Nephron progenitor cell (in vitro differentiated cells): Measurements from ENCODE around the gene MFSD12.

Experiments used
- DNase-seq: peaks from one replicate; pipeline ENCODE4 v3.0.0; 2021
- H3K27ac Mint-ChIP-seq: 2 replicates; pipeline ENCODE4 v1.8.0; 2021; ENCODE audit warnings: mild to moderate bottlenecking, moderate library complexity, mixed read lengths
- H3K27me3 Mint-ChIP-seq: 2 replicates; pipeline ENCODE4 v1.8.0; 2021; ENCODE audit warnings: mild to moderate bottlenecking, low read depth, mixed read lengths; ENCODE audit not compliant: poor library complexity
- H3K36me3 Mint-ChIP-seq: 2 replicates; pipeline ENCODE4 v1.8.0; 2021; ENCODE audit warnings: low read depth, mixed read lengths
- H3K4me1 Mint-ChIP-seq: 2 replicates; pipeline ENCODE4 v1.8.0; 2021; ENCODE audit warnings: mixed read lengths
- H3K4me3 Mint-ChIP-seq: 2 replicates; pipeline ENCODE4 v1.8.0; 2021; ENCODE audit warnings: mild to moderate bottlenecking, moderate library complexity, mixed read lengths
- H3K9me3 Mint-ChIP-seq: 2 replicates; pipeline ENCODE4 v1.8.0; 2021; ENCODE audit warnings: mild to moderate bottlenecking, moderate library complexity, mixed read lengths
- CTCF ChIP-seq: fragments of 200-600 bp; sonication (generic); IDR thresholded peaks from 2 replicates; pipeline ENCODE4 v1.5.0; 2021; ENCODE audit warnings: antibody characterized with exemption

The MFSD12 gene

GRCh38 chr19:3538258-3538929 is 19.0 kb downstream of the MFSD12 start:
- Mint-ChIP-seq H3K4me3 (no peak overlapping the region), H3K27ac (peak overlapping the region; percentile 64), H3K27me3 (no peaks in the 10 kb centered on the region), H3K9me3 (no peaks in the 10 kb centered on the region), H3K36me3 (peaks cover 19% of the 10 kb centered on the region), H3K4me1 (peaks cover 6% of the 10 kb centered on the region)
- DNase-seq: no peak
- TF ChIP-seq CTCF: no peak

- TF ChIP-seq CTCF: no peak
- no peaks in the 10 kb centered on the region for H3K9me3 Mint-ChIP-seq
- H3K4me3 Mint-ChIP-seq: no peak overlapping the region
- H3K27me3 Mint-ChIP-seq: no peaks in the 10 kb centered on the region
- peaks cover 19% of the 10 kb centered on the region for H3K36me3 Mint-ChIP-seq
- H3K4me1 Mint-ChIP-seq: peaks cover 6% of the 10 kb centered on the region
- H3K27ac Mint-ChIP-seq: peak overlapping the region; percentile 90
- DNase-seq: no peak
These were observed 19.7 kb downstream of the MFSD12 start for GRCh38 chr19:3537438-3538240.

- no peak for DNase-seq
- Mint-ChIP-seq H3K4me1 (peaks cover 6% of the 10 kb centered on the region), H3K27me3 (no peaks in the 10 kb centered on the region), H3K27ac (no peak overlapping the region), H3K9me3 (no peaks in the 10 kb centered on the region), H3K4me3 (no peak overlapping the region), H3K36me3 (peaks cover 19% of the 10 kb centered on the region)
- no peak for TF ChIP-seq CTCF
These were observed 20.3 kb downstream of the MFSD12 start for GRCh38 chr19:3537101-3537437.

DNA sequence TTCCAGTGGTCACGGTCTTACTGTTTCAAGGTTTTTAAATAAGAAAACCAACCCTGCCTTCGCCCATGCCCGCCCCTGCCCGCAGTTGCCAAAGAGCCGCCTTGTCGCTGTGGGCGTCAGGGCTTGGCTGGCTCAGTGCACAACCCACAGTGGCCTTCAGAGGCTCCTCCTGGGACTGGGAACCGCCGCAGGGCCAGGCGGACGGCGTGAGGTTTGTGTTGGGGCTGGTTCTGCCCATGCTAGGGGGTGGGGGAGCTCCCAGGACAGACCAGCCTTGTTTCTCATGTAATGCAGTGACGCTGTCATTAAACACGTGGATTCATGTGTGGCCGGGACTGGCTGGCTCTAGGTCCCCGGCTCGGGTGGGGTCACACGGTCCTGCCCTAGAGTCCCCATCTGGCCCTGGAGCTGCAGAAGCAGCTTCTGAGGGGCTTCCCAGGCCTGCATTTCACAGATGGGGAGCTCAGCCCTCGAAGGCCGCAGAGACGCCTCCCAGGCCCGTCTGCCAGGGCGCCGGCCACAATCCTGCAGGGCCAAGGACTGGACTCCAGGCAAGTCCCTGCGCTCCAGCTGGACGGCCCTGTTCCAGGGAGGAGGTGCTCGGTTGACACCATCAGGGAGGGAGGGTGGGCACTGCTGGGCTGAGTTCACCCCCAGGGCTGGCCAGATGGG is 20.8 kb downstream of the MFSD12 start:
- no peak for DNase-seq
- peaks cover 19% of the 10 kb centered on the region for H3K36me3 Mint-ChIP-seq
- H3K4me3 Mint-ChIP-seq: no peak overlapping the region
- H3K27ac Mint-ChIP-seq: no peak overlapping the region
- no peaks in the 10 kb centered on the region for H3K27me3 Mint-ChIP-seq
- no peak for TF ChIP-seq CTCF
- H3K4me1 Mint-ChIP-seq: peaks cover 6% of the 10 kb centered on the region
- no peaks in the 10 kb centered on the region for H3K9me3 Mint-ChIP-seq

DNA sequence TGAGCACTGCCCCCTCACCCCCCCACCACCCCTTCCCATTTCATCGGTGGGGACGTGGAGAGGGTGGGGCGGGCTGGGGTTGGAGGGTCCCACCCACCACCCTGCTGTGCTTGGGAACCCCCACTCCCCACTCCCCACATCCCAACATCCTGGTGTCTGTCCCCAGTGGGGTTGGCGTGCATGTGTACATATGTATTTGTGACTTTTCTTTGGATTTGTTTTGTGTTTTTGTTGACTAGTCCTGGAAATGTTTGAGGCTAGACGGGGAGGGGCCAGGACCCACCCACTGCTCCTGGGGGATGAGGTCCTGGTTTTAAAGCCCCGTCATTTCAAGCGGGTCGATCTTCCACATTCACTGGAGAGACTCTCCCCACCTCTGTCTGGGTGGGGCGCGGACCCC is 21.4 kb downstream of the MFSD12 start:
- no peak for TF ChIP-seq CTCF
- H3K27ac Mint-ChIP-seq: no peak overlapping the region
- H3K4me1 Mint-ChIP-seq: peaks cover 6% of the 10 kb centered on the region
- H3K36me3 Mint-ChIP-seq: peaks cover 19% of the 10 kb centered on the region
- no peak for DNase-seq
- no peak overlapping the region for H3K4me3 Mint-ChIP-seq
- H3K27me3 Mint-ChIP-seq: no peaks in the 10 kb centered on the region
- H3K9me3 Mint-ChIP-seq: no peaks in the 10 kb centered on the region
